Measurements from ENCODE around the gene BEST4.
"Not testable (repeated sequence)": the region's sequence is repeated elsewhere in the genome, so short reads cannot be mapped to it uniquely, and the experiment has no call there.

Gene BEST4

GRCh38 chr1:44824392-44824791 lies 36.4 kb upstream of the BEST4 start:
- POLR2A ChIA-PET; DNase-seq; H3K4me3 ChIP-seq (ENCODE audit: control insufficient read depth in 1 of 7, extremely low read depth in 1 of 7, insufficient read depth in 4 of 7, low read depth in 2 of 7, low read length in 6 of 7); H3K36me3 ChIP-seq (ENCODE audit: control insufficient read depth in 4 of 4, insufficient read depth in 4 of 4, low read length in 3 of 4); H3K9me3 ChIP-seq (ENCODE audit: control extremely low read depth in 1 of 5, control insufficient read depth in 4 of 5, insufficient read depth in 2 of 5, low read depth in 1 of 5, low read length in 4 of 5); H3K27ac ChIP-seq (ENCODE audit: insufficient read depth in 1 of 2, low read depth in 1 of 2, low read length in 2 of 2, poor library complexity in 1 of 2, severe bottlenecking in 2 of 2); H3K27me3 ChIP-seq (replicated peaks in 2 of 5; ENCODE audit: control insufficient read depth in 4 of 5, insufficient read depth in 5 of 5, low read length in 4 of 5): not testable (repeated sequence)
- peaks cover 0 to 54% (median 39%) of the 10 kb centered on the region in 4 experiments for H3K4me1 ChIP-seq (ENCODE audit: control extremely low read depth in 1 of 4, control insufficient read depth in 4 of 4, insufficient read depth in 4 of 4, low read length in 3 of 4)
- WGBS (ENCODE audit: insufficient coverage) = 97% methylated on average over 5 of the region's 6 CpGs
- CTCF ChIA-PET = interaction anchor here (1.1 to 8.7 kb wide), 2 partner anchors 17 to 94 kb away, joined by 3 to 69 read pairs; partner anchors contain the start of genes BTBD19, DYNLT4 and RNU5D-1

DNA sequence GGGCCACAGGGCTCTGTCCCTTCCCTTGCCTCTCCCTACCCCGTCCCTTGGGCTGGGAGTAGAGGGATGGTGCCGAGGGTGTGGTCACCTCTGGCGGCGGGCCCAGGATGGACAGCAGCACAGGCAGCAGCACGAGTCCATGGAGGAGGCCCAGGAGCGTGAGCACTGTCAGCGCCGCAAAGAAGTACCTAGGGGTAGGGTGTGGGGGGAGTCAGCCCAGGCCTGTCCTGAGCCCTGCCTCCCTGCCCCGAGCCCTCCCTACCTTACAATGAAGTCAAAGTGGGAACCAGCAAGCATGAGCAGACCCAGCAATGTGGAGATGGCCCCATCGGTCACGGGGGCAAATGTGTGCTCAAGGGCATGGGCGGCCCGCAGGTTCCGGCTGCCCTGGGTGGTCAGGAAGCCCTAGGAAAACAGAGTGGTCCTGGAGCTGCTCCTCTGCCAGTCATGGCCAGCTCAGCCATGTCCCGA lies 35.0 kb upstream of the BEST4 start:
- Histone ChIP-seq H3K27me3 (replicated peaks in 2 of 5; ENCODE audit: control insufficient read depth in 4 of 5, insufficient read depth in 5 of 5, low read length in 4 of 5) (no peaks in the 10 kb centered on the region), H3K4me1 (ENCODE audit: control extremely low read depth in 1 of 4, control insufficient read depth in 4 of 4, insufficient read depth in 4 of 4, low read length in 3 of 4) (peaks cover 0 to 53% (median 40%) of the 10 kb centered on the region in 4 experiments), H3K4me3 (ENCODE audit: control insufficient read depth in 1 of 7, extremely low read depth in 1 of 7, insufficient read depth in 4 of 7, low read depth in 2 of 7, low read length in 6 of 7) (no peak overlapping the region), H3K27ac (ENCODE audit: insufficient read depth in 1 of 2, low read depth in 1 of 2, low read length in 2 of 2, poor library complexity in 1 of 2, severe bottlenecking in 2 of 2) (no peak overlapping the region), H3K36me3 (ENCODE audit: control insufficient read depth in 4 of 4, insufficient read depth in 4 of 4, low read length in 3 of 4) (no peaks in the 10 kb centered on the region), H3K9me3 (ENCODE audit: control extremely low read depth in 1 of 5, control insufficient read depth in 4 of 5, insufficient read depth in 2 of 5, low read depth in 1 of 5, low read length in 4 of 5) (no peaks in the 10 kb centered on the region)
- WGBS (ENCODE audit: insufficient coverage) = 98% methylated on average over 13 of the region's 15 CpGs
- ChIA-PET CTCF (interaction anchor here (1.1 to 8.7 kb wide), 6 partner anchors 10 to 92 kb away, joined by 3 to 69 read pairs (median 8); partner anchors contain the start of genes BEST4, BTBD19, DYNLT4 and RNU5D-1), POLR2A (interaction anchor here (1.1 to 1.4 kb wide), 4 partner anchors 14 to 102 kb away, joined by 3 to 4 read pairs (median 4); partner anchors contain the start of genes PLK3 and RNU5D-1)
- DNase-seq = no peak

DNA sequence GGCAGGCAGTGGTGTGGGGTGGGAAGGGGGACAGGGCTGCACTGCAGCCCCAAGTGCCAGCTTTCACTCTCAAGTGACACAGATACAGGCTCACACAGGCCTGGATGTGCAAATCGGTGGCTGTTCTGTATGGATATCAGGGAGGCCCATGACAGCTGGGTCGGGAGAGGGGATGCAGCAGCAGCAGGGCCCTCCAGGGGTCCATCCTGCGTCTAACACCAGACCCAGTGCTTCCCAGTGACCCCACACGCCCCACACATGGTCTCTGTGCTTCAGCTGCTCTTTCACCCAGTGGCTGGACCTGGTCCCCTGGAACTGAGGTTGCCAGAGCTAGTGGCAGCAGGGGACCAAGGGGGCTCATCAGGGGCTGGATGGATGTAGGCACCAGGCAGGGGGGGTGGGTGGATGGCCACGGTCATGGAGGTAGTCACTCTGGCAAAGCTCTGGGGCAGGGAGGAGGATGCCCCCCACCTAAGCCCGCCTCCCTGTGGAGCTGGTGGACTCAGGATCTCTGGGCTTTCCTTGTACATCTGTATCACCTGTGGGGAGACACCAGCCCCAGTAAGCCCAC lies 34.2 kb upstream of the BEST4 start:
- CTCF ChIA-PET = interaction anchor here (1.5 to 8.7 kb wide), 8 partner anchors 12 to 105 kb away, joined by 4 to 69 read pairs (median 8); partner anchors contain the start of genes BEST4, BTBD19, DYNLT4 and PLK3
- no peak overlapping the region for H3K4me3 ChIP-seq (ENCODE audit: control insufficient read depth in 1 of 7, extremely low read depth in 1 of 7, insufficient read depth in 4 of 7, low read depth in 2 of 7, low read length in 6 of 7)
- H3K27me3 ChIP-seq (replicated peaks in 2 of 5; ENCODE audit: control insufficient read depth in 4 of 5, insufficient read depth in 5 of 5, low read length in 4 of 5) = no peaks in the 10 kb centered on the region
- DNase-seq = no peak
- H3K9me3 ChIP-seq (ENCODE audit: control extremely low read depth in 1 of 5, control insufficient read depth in 4 of 5, insufficient read depth in 2 of 5, low read depth in 1 of 5, low read length in 4 of 5) = no peaks in the 10 kb centered on the region
- H3K36me3 ChIP-seq (ENCODE audit: control insufficient read depth in 4 of 4, insufficient read depth in 4 of 4, low read length in 3 of 4) = no peaks in the 10 kb centered on the region
- no peak overlapping the region for H3K27ac ChIP-seq (ENCODE audit: insufficient read depth in 1 of 2, low read depth in 1 of 2, low read length in 2 of 2, poor library complexity in 1 of 2, severe bottlenecking in 2 of 2)
- H3K4me1 ChIP-seq (ENCODE audit: control extremely low read depth in 1 of 4, control insufficient read depth in 4 of 4, insufficient read depth in 4 of 4, low read length in 3 of 4) = peaks cover 0 to 45% (median 35%) of the 10 kb centered on the region in 4 experiments
- WGBS (ENCODE audit: insufficient coverage) = 85% methylated on average over 3 of the region's 6 CpGs
- POLR2A ChIA-PET = interaction anchor here (1.1 to 1.4 kb wide), 4 partner anchors 13 to 101 kb away, joined by 3 to 4 read pairs (median 4); partner anchors contain the start of genes PLK3 and RNU5D-1

GRCh38 chr1:44821240-44821715 lies 33.3 kb upstream of the BEST4 start:
- CTCF ChIA-PET = interaction anchor here (1.2 to 8.7 kb wide), 12 partner anchors 10 to 104 kb away, joined by 3 to 69 read pairs (median 6); partner anchors contain the start of genes BEST4, BTBD19, DYNLT4 and PLK3
- no peak overlapping the region for H3K27ac ChIP-seq (ENCODE audit: insufficient read depth in 1 of 2, low read depth in 1 of 2, low read length in 2 of 2, poor library complexity in 1 of 2, severe bottlenecking in 2 of 2)
- no peaks in the 10 kb centered on the region for H3K36me3 ChIP-seq (ENCODE audit: control insufficient read depth in 4 of 4, insufficient read depth in 4 of 4, low read length in 3 of 4)
- H3K4me3 ChIP-seq (ENCODE audit: control insufficient read depth in 1 of 7, extremely low read depth in 1 of 7, insufficient read depth in 4 of 7, low read depth in 2 of 7, low read length in 6 of 7) = peak overlapping the region in 2 of 7 experiments; percentile 1 to 89
- DNase-seq = no peak
- H3K9me3 ChIP-seq (ENCODE audit: control extremely low read depth in 1 of 5, control insufficient read depth in 4 of 5, insufficient read depth in 2 of 5, low read depth in 1 of 5, low read length in 4 of 5) = no peaks in the 10 kb centered on the region
- WGBS (ENCODE audit: insufficient coverage) = 97% methylated on average over 7 of the region's 9 CpGs
- POLR2A ChIA-PET = interaction anchor here (1.4 to 4.2 kb wide), 5 partner anchors 9 to 100 kb away, joined by 4 to 64 read pairs (median 44); partner anchors contain the start of genes BTBD19, PLK3 and RNU5D-1
- no peaks in the 10 kb centered on the region for H3K27me3 ChIP-seq (replicated peaks in 2 of 5; ENCODE audit: control insufficient read depth in 4 of 5, insufficient read depth in 5 of 5, low read length in 4 of 5)
- H3K4me1 ChIP-seq (ENCODE audit: control extremely low read depth in 1 of 4, control insufficient read depth in 4 of 4, insufficient read depth in 4 of 4, low read length in 3 of 4) = peaks cover 0 to 36% (median 26%) of the 10 kb centered on the region in 4 experiments

GRCh38 chr1:44820328-44821239 lies 32.6 kb upstream of the BEST4 start:
- Histone ChIP-seq H3K36me3 (ENCODE audit: control insufficient read depth in 4 of 4, insufficient read depth in 4 of 4, low read length in 3 of 4) (no peaks in the 10 kb centered on the region), H3K4me3 (ENCODE audit: control insufficient read depth in 1 of 7, extremely low read depth in 1 of 7, insufficient read depth in 4 of 7, low read depth in 2 of 7, low read length in 6 of 7) (peak overlapping the region; percentile 52 to 93 (median 80)), H3K27me3 (replicated peaks in 2 of 5; ENCODE audit: control insufficient read depth in 4 of 5, insufficient read depth in 5 of 5, low read length in 4 of 5) (no peaks in the 10 kb centered on the region), H3K4me1 (ENCODE audit: control extremely low read depth in 1 of 4, control insufficient read depth in 4 of 4, insufficient read depth in 4 of 4, low read length in 3 of 4) (peaks cover 0 to 32% (median 22%) of the 10 kb centered on the region in 4 experiments), H3K27ac (ENCODE audit: insufficient read depth in 1 of 2, low read depth in 1 of 2, low read length in 2 of 2, poor library complexity in 1 of 2, severe bottlenecking in 2 of 2) (peak overlapping the region; percentile 100), H3K9me3 (ENCODE audit: control extremely low read depth in 1 of 5, control insufficient read depth in 4 of 5, insufficient read depth in 2 of 5, low read depth in 1 of 5, low read length in 4 of 5) (no peaks in the 10 kb centered on the region)
- DNase-seq = no peak
- ChIA-PET POLR2A (interaction anchor here (1.2 to 4.2 kb wide), 9 partner anchors 9 to 192 kb away, joined by 3 to 64 read pairs (median 21); partner anchors contain the start of genes BTBD19, PLK3, RNU5D-1 and RPS8), CTCF (interaction anchor here (1.1 to 8.7 kb wide), 15 partner anchors 10 to 103 kb away, joined by 3 to 69 read pairs (median 6); partner anchors contain the start of genes BEST4, BTBD19, DYNLT4 and PLK3)
- WGBS (ENCODE audit: insufficient coverage) = 12% methylated on average over 16 of the region's 25 CpGs

- H3K36me3 ChIP-seq (ENCODE audit: control insufficient read depth in 4 of 4, insufficient read depth in 4 of 4, low read length in 3 of 4) = no peaks in the 10 kb centered on the region
- peak overlapping the region; percentile 52 to 93 (median 80) for H3K4me3 ChIP-seq (ENCODE audit: control insufficient read depth in 1 of 7, extremely low read depth in 1 of 7, insufficient read depth in 4 of 7, low read depth in 2 of 7, low read length in 6 of 7)
- H3K27ac ChIP-seq (ENCODE audit: insufficient read depth in 1 of 2, low read depth in 1 of 2, low read length in 2 of 2, poor library complexity in 1 of 2, severe bottlenecking in 2 of 2) = peak overlapping the region; percentile 100
- DNase-seq = peak; percentile 93 to 97 (median 94)
- peaks cover 0 to 35% (median 22%) of the 10 kb centered on the region in 4 experiments for H3K4me1 ChIP-seq (ENCODE audit: control extremely low read depth in 1 of 4, control insufficient read depth in 4 of 4, insufficient read depth in 4 of 4, low read length in 3 of 4)
- no peaks in the 10 kb centered on the region for H3K9me3 ChIP-seq (ENCODE audit: control extremely low read depth in 1 of 5, control insufficient read depth in 4 of 5, insufficient read depth in 2 of 5, low read depth in 1 of 5, low read length in 4 of 5)
- no peaks in the 10 kb centered on the region for H3K27me3 ChIP-seq (replicated peaks in 2 of 5; ENCODE audit: control insufficient read depth in 4 of 5, insufficient read depth in 5 of 5, low read length in 4 of 5)
- 2% methylated on average over 21 of the region's 33 CpGs for WGBS (ENCODE audit: insufficient coverage)
- ChIA-PET CTCF (interaction anchor here (0.7 to 8.7 kb wide), 15 partner anchors 11 to 96 kb away, joined by 3 to 69 read pairs (median 6); partner anchors contain the start of genes BTBD19, DYNLT4 and PLK3), POLR2A (interaction anchor here (0.6 to 4.2 kb wide), 23 partner anchors 8 to 724 kb away, joined by 3 to 64 read pairs (median 6); partner anchors contain the start of genes BTBD19, DYNLT4, PLK3 and PTCH2)
Measured at GRCh38 chr1:44819608-44820327, 31.8 kb upstream of the BEST4 start.
